HepG2 (cell line): Measurements from ENCODE around the gene HSPB8. TPM values are rescaled to one million over a fixed set of nuclear protein-coding genes. Genes with fewer than 3 reads are reported as not detected.

Experiments
- ATAC-seq: fragments of 200-7000 bp; cut with Tn5 transposase; 3 replicates; pipeline ENCODE4 v1.9.1; 2020; ENCODE audit warnings: mild to moderate bottlenecking, moderate library complexity
- BruUV-seq: library from RNA; stranded (reverse); fragments of 400-500 nt; replicated peaks from 2 replicates; lab custom pipeline; 2021; lab: Mats Ljungman, UMichigan
- CTCF ChIA-PET: fragments of 300-600 bp; formaldehyde crosslinking; extraction: SDS; loops from one replicate; lab custom pipeline; 2021; ENCODE audit warnings: low total read pairs, inconsistent platforms, low intra/inter-chr PET ratio; lab: Yijun Ruan, JAX
- POLR2A ChIA-PET: fragments of 350-600 bp; sonication (Branson Sonifier 250); formaldehyde crosslinking; loops from one replicate; lab custom pipeline; 2020; ENCODE audit warnings: antibody characterized with exemption, inconsistent platforms; lab: Yijun Ruan, JAX
- DNase-seq: peaks from one replicate; pipeline ENCODE4 v3.0.0-alpha.2; 2015; ENCODE audit warnings: low spot score
- FAIRE-seq: peaks from 3 replicates; lab custom pipeline; 2011; peaks lifted over from hg19 to GRCh38; lab: Jason Lieb, UNC
- H2AFZ ChIP-seq: one replicate; pipeline ENCODE4 v1.6.1; 2011; ENCODE audit warnings: low read length, inconsistent platforms
- H3K27ac ChIP-seq: fragments of 300-600 bp; 3 replicates; pipeline ENCODE4 v1.8.0; 2011; ENCODE audit warnings: mixed run types, mild to moderate bottlenecking, mixed read lengths, low read length, inconsistent platforms; ENCODE audit not compliant: insufficient read depth; ENCODE audit errors: extremely low read length
- H3K27me3 ChIP-seq, 2 experiments: fragments of 200-600 bp in 1 of 2; 2 replicates in 1 of 2; 3 replicates in 1 of 2; pipeline versions ENCODE4 v1.6.0 to v1.8.0; 2011; ENCODE audit warnings: low read length in 2 of 2, mild to moderate bottlenecking in 2 of 2, moderate library complexity in 2 of 2, inconsistent platforms in 1 of 2; ENCODE audit not compliant: insufficient read depth in 2 of 2, control insufficient read depth in 1 of 2
- H3K36me3 ChIP-seq, 2 experiments: fragments of 200-600 bp in 1 of 2; replicated peaks in 1 of 2; 2 replicates in 1 of 2; 3 replicates in 1 of 2; pipeline versions ENCODE4 v1.5.1 to v1.8.0; 2011; ENCODE audit warnings: low read length in 2 of 2, inconsistent platforms in 1 of 2; ENCODE audit not compliant: insufficient read depth in 2 of 2, control insufficient read depth in 1 of 2
- H3K4me1 ChIP-seq: 2 replicates; pipeline ENCODE4 v1.5.1; 2012; ENCODE audit warnings: low read length, inconsistent platforms; ENCODE audit not compliant: insufficient read depth
- H3K4me2 ChIP-seq: 2 replicates; pipeline ENCODE4 v1.6.0; 2011; ENCODE audit warnings: low read depth, low read length, inconsistent platforms
- H3K4me3 ChIP-seq, 3 experiments: fragments of 200-600 bp in 1 of 3; sonication (generic), shearing (Covaris generic) in 1 of 3; replicated peaks in 1 of 3; 2 replicates each; pipeline ENCODE4 v1.5.1; 2011 to 2016; ENCODE audit warnings: low read length in 3 of 3, inconsistent platforms in 2 of 3, low read depth in 2 of 3, mild to moderate bottlenecking in 2 of 3, control low read depth in 1 of 3, mixed read lengths in 1 of 3; ENCODE audit not compliant: insufficient read depth in 1 of 3
- H3K79me2 ChIP-seq: one replicate; pipeline ENCODE4 v1.6.1; 2011; ENCODE audit warnings: low read length, inconsistent platforms; ENCODE audit not compliant: insufficient read depth
- H3K9ac ChIP-seq: 2 replicates; pipeline ENCODE4 v1.6.0; 2011; ENCODE audit warnings: mild to moderate bottlenecking, low read depth, low read length, inconsistent platforms; ENCODE audit not compliant: insufficient read depth
- H3K9me3 ChIP-seq: 2 replicates; pipeline ENCODE4 v1.5.1; 2012; ENCODE audit warnings: mild to moderate bottlenecking, low read length
- H4K20me1 ChIP-seq: 2 replicates; pipeline ENCODE4 v1.6.0; 2011; ENCODE audit warnings: inconsistent platforms, mild to moderate bottlenecking, low read length, moderate library complexity; ENCODE audit not compliant: insufficient read depth
- CHD4 ChIP-seq: fragments of 200-600 bp; sonication (generic); IDR thresholded peaks from 2 replicates; pipeline ENCODE4 v1.7.0; 2017; ENCODE audit warnings: mild to moderate bottlenecking, low read length, borderline replicate concordance
- HOXA9 ChIP-seq: sonication (generic); formaldehyde crosslinking; IDR thresholded peaks from 2 replicates; pipeline ENCODE4 v1.8.1; 2022; ENCODE audit warnings: missing genetic modification reagents, mild to moderate bottlenecking, moderate library complexity, borderline replicate concordance
- PRDM15 ChIP-seq: sonication (generic); formaldehyde crosslinking; IDR thresholded peaks from 2 replicates; pipeline ENCODE4 v1.4.0; 2020; ENCODE audit warnings: missing genetic modification reagents
- TMF1 ChIP-seq: sonication (generic); formaldehyde crosslinking; IDR thresholded peaks from 2 replicates; pipeline ENCODE4 v1.8.1; 2022; ENCODE audit warnings: low read depth, missing genetic modification reagents
- ZBTB7A ChIP-seq: sonication (generic); formaldehyde crosslinking; IDR thresholded peaks from 2 replicates; pipeline ENCODE4 v1.8.0; 2022; ENCODE audit warnings: mild to moderate bottlenecking, missing genetic modification reagents
- ZNF331 ChIP-seq: sonication (generic); formaldehyde crosslinking; IDR thresholded peaks from 2 replicates; pipeline ENCODE4 v1.4.0; 2020; ENCODE audit warnings: missing genetic modification reagents
- WGBS: methylation state at CpG from one replicate; pipeline ENCODE4 v1.1.6; 2017; ENCODE audit warnings: low lambda C conversion rate; 5-methylcytosine and 5-hydroxymethylcytosine counted together
- in situ Hi-C: cut with HindIII; loops from 2 replicates; pipeline ENCODE4 v1.10.0; 2017; ENCODE audit warnings: low pct_unique_long_range_greater_than_20kb; ENCODE audit not compliant: extremely low pct_ligation_motif_present
- intact Hi-C: fragments of 100-400 bp; cut with micrococcal nuclease; formaldehyde crosslinking; loops from one replicate; pipeline ENCODE4 v1.10.0; 2022; ENCODE audit not compliant: unreplicated experiment
- polyA plus RNA-seq, 8 experiments: library from polyadenylated mRNA; depleted of rRNA in 3 of 8; stranded (reverse) in 7 of 8; unstranded in 1 of 8; fragments of >200 nt; fragmentation: Illumina TruSeq in 4 of 8; extraction: Trizol in 4 of 8; gene quantifications; 2 replicates each; pipeline versions ENCODE4 v1.2.1 to v1.2.3, GENCODE V29; 2011 to 2016; ENCODE audit warnings: low read depth in 4 of 8, missing spikeins in 1 of 8, mixed read lengths in 1 of 8; ENCODE audit not compliant: insufficient read depth in 1 of 8
- total RNA-seq, 5 experiments: library from RNA; depleted of rRNA; stranded (reverse); fragments of >200 nt; fragmentation: Illumina TruSeq; extraction: Trizol; gene quantifications; 2 replicates each; pipeline ENCODE4 v1.2.3, GENCODE V29; 2016; ENCODE audit warnings: low read depth in 1 of 5

HSPB8 gene
- total and polyA plus RNA-seq, 2 of the 13 experiments (the other 11 are each of a cell fraction or from before 2014, with no cell fraction given): 0.49 to 0.54 TPM

- in situ Hi-C loops (no loop called here), intact Hi-C loops (no loop called here)
Measured at GRCh38 chr12:119151445-119152026, 27.2 kb upstream of the HSPB8 start.

More at GRCh38 chr12:119151445-119152026, 27.2 kb upstream of the HSPB8 start:
- Histone ChIP-seq H3K36me3 (no peaks in the 10 kb centered on the region), H2AFZ (no peak overlapping the region), H3K9me3 (peaks cover 8% of the 10 kb centered on the region; the same call in 1 of the 2 replicates), H3K27me3 (no peaks in the 10 kb centered on the region), H3K4me2 (no peak overlapping the region), H3K9ac (no peak overlapping the region), H3K4me1 (no peaks in the 10 kb centered on the region), H3K79me2 (no peaks in the 10 kb centered on the region), H4K20me1 (no peaks in the 10 kb centered on the region), H3K27ac (no peak overlapping the region), H3K4me3 (no peak overlapping the region)
- no TSS peak for BruUV-seq
- TF ChIP-seq HOXA9: no peak
- TF ChIP-seq ZBTB7A (CRISPR knock-in tag): no peak
- TF ChIP-seq TMF1 (CRISPR knock-in tag): no peak
- no peak for TF ChIP-seq CHD4
- TF ChIP-seq ZNF331 (CRISPR knock-in tag): peak; percentile 95
- no peak for TF ChIP-seq PRDM15 (CRISPR knock-in tag)
- ChIA-PET CTCF (no interaction called here), POLR2A (no interaction called here)
- DNase-seq (no peak), FAIRE-seq (no peak), ATAC-seq (no peak)
- 20% methylated on average over 1 of the region's 1 CpG for WGBS
